GM12872 (cell line): ENCODE results near the gene PSMD7.
A peak's percentile ranks its signal among the peaks of the same experiment; 100 is the strongest.

ENCODE experiments used
- TF ChIP-seq, protein P1 (sequence below): IDR thresholded peaks from 3 replicates; pipeline ENCODE4 v1.5.1; 2011; ENCODE audit warnings: low read depth, mild to moderate bottlenecking, low read length, moderate library complexity; ENCODE audit not compliant: insufficient read depth

The PSMD7 gene

DNA sequence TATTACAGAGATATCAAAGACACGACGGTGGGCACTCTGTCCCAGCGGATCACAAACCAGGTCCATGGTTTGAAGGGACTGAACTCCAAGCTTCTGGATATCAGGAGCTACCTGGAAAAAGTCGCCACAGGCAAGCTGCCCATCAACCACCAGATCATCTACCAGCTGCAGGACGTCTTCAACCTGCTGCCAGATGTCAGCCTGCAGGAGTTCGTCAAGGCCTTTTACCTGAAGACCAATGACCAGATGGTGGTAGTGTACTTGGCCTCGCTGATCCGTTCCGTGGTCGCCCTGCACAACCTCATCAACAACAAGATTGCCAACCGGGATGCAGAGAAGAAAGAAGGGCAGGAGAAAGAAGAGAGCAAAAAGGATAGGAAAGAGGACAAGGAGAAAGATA is 8.7 kb downstream of the PSMD7 start:
- TF ChIP-seq, protein P1, sequence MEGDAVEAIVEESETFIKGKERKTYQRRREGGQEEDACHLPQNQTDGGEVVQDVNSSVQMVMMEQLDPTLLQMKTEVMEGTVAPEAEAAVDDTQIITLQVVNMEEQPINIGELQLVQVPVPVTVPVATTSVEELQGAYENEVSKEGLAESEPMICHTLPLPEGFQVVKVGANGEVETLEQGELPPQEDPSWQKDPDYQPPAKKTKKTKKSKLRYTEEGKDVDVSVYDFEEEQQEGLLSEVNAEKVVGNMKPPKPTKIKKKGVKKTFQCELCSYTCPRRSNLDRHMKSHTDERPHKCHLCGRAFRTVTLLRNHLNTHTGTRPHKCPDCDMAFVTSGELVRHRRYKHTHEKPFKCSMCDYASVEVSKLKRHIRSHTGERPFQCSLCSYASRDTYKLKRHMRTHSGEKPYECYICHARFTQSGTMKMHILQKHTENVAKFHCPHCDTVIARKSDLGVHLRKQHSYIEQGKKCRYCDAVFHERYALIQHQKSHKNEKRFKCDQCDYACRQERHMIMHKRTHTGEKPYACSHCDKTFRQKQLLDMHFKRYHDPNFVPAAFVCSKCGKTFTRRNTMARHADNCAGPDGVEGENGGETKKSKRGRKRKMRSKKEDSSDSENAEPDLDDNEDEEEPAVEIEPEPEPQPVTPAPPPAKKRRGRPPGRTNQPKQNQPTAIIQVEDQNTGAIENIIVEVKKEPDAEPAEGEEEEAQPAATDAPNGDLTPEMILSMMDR, result no peak

DNA sequence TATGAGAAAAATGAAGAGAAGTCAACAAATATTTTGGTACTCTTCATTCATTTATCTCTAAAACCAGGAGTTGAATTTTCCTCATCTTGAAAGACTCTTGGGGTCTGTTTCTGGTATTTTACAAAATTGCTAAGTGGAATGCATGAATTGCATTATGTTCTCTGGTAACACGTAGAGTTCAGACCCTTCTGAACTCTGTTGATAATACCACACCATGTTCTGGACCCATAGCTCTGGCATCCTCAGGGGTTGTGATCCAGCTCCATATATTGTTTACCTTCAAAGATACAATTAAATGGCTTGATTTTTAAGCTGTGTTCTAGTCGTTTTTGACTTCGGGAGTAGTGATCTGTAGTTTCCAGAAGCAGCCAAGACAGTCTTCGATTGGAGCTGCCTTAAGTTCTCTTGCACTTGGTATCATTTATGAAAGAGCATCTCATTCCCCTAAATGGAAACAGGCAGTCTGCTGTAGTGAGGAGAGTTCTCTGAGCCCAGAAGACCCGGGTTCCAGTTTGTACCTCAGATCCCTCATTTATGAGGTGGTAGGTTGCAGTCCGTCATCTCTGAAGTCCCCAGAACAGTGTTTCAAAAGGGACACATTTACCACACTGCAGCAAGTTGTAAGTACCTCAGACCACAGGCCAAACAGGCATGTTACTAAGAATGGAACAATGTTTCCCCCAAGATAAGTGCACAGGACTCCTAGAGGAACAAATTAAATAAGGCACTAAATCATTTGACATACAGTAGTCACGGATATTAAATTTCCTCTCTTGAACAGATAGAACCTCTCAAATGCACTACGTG is 9.6 kb downstream of the PSMD7 start:
- TF ChIP-seq, protein P1, result no peak

DNA sequence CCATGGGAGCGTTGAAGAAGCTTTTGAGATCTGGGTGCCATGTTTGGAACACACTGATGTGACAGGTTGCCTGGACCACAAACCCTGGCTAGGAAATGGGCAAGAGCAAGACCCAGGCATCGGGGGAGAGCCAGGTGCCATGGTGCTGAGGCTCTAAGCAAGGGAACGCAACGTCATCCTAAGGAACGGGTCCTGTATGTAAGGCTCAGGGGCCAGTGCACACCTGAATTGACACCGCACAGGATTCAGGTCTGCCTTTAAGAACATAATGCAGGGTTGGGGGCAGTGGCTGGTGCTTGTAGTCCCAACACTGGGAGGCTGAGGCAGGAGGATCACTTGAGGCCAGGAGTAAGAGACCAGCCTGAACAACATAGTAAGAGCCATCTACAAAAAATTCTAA is 10.8 kb downstream of the PSMD7 start:
- TF ChIP-seq, protein P1, result no peak

DNA sequence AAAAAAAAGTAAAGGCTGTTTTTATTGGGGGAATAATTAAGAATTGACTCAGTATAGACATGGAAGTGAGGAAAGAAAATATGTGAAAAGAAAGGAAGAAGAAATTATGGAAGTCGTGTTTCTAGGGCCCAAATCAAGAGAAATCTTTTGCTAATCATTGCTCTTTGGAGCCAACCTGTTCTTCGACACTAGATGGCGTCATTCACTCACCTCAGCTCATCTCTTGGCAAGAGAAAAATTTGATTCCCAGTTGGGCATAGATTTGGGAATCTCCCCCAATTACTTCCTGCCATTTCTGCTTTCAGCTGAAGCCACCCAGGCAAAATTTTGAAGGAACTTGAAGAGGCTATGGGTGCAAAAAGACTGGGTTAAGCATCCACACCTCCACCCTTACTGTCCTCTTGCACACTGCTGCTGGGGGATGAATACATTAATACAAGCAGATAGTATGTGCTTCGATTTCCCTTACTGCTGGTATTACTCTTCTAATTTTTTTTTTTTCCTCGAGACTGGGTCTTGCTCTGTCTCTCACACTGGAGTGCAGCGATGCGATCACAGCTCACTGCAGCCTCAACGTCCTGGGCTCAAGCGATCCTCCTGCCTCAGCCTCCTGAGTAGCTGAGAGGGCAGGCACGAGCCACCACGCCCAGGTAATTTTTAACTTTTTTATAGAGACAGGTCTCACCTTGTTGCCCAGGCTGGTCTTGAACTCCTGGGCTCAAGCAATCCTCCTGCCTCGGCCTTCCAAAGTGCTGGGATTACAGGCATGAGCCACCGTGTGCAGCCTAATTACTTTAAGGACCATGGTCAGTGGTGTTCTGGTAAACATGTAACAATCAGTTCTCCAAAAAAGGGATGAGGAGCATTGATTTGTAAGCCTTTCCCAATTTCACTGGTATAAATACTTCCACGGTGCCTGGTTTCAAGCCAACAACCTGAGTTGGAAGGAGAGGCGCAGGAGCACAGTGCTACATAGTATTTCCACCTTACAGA is 13.5 kb downstream of the PSMD7 start:
- TF ChIP-seq, protein P1, result peak; percentile 84

DNA sequence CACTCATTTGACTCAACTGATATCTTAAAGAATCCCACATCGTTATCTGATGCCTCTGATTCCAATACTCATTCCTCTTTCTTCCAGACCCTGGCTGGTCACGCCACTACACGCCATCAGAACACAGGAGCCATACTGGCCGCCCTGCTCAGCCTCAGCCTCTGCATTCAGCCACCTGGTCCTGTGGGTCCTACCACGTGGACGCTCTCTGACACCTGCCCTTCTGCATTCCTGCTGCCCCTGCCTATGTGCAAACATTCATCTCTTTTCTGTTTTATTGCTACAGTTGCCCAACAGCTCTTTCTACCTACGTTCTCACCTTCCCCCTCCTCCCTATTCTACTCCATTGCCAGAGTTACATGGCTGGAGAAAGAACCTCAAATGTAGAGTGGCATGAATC is 18.4 kb downstream of the PSMD7 start:
- TF ChIP-seq, protein P1, result no peak

DNA sequence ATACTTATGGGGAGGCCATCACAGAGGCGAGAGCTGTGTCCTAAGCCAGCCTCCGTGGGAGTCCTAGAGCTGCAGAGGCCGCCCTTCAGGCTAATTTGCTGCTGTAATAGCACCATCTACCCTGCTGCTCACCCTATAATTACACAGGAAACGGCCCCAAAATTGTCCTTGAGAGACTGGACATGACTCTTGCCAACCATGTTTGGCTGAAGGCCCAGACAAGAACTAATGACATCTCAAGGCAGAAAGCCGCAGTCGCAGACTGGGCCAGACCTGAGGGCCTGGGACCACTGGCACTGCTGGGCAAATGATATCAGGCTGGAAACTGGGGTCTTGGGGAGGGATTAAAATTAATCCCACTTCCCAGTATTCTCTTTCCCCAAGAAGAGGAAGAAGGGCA is 24.1 kb downstream of the PSMD7 start:
- TF ChIP-seq, protein P1, result no peak

DNA sequence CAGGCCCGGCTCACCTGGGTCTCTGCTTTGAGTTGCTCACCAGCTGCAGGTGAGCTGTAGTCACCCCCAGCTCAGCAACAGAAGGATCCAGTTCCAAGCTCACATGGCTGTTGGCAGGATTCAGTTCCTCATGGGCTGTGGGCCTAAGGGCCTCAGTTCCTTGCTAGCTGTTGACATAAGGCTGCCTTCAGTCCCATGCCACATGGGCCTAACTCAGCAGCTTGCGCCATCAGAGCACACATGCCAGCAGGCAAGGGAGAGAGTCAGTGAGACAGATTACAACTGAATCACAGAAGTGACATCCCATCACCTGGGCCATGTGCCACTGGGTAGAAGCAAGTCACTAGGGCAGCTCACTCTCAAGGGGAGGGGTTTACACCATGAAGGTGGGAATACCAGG is 24.7 kb downstream of the PSMD7 start:
- TF ChIP-seq, protein P1, result no peak
